DMS114 treated with DMSO at 0.1 percent for 48 hours (cell line): ENCODE measurements around the gene BRD3.

Experiments used
- DNase-seq: peaks from one replicate; lab custom pipeline; 2025; ENCODE audit not compliant: unreplicated experiment; lab: John Stamatoyannopoulos, UW

BRD3 gene

GRCh38 chr9:134055981-134056461 lies 11.8 kb downstream of the BRD3 start:
- DNase-seq: no peak

- no peak for DNase-seq
Measured at GRCh38 chr9:134054891-134055811, 12.7 kb downstream of the BRD3 start.

GRCh38 chr9:134053941-134054761 lies 13.7 kb downstream of the BRD3 start:
- no peak for DNase-seq

GRCh38 chr9:134053401-134053871 lies 14.4 kb downstream of the BRD3 start:
- DNase-seq: no peak

- no peak for DNase-seq
Measured at GRCh38 chr9:134052941-134053340, 14.9 kb downstream of the BRD3 start.

GRCh38 chr9:134052491-134052890 lies 15.3 kb downstream of the BRD3 start:
- no peak for DNase-seq

- no peak for DNase-seq
Measured at GRCh38 chr9:134051319-134051718, 16.5 kb downstream of the BRD3 start.

- DNase-seq: no peak
Measured at GRCh38 chr9:134050726-134051125, 17.1 kb downstream of the BRD3 start.

GRCh38 chr9:134049772-134050588 lies 17.8 kb downstream of the BRD3 start:
- DNase-seq: no peak

- DNase-seq: no peak
Measured at GRCh38 chr9:134049236-134049635, 18.6 kb downstream of the BRD3 start.

- DNase-seq: no peak
Measured at GRCh38 chr9:134048582-134048968, 19.3 kb downstream of the BRD3 start.

- no peak for DNase-seq
Measured at GRCh38 chr9:134047868-134048581, 19.8 kb downstream of the BRD3 start.

- no peak for DNase-seq
Measured at GRCh38 chr9:134046894-134047681, 20.7 kb downstream of the BRD3 start.

GRCh38 chr9:134045841-134046544 lies 21.8 kb downstream of the BRD3 start:
- DNase-seq: no peak

- no peak for DNase-seq
Measured at GRCh38 chr9:134044944-134045343, 22.9 kb downstream of the BRD3 start.

GRCh38 chr9:134043531-134043988 lies 24.3 kb downstream of the BRD3 start:
- DNase-seq: no peak

- DNase-seq: no peak
Measured at GRCh38 chr9:134041649-134041962, 26.2 kb downstream of the BRD3 start.

- DNase-seq: no peak
Measured at GRCh38 chr9:134040781-134041648, 26.8 kb downstream of the BRD3 start.
